Left forelimb (tissue), 1 donor: ENCODE measurements around the gene CBX2.
"Not testable (repeated sequence)": the region's sequence is repeated elsewhere in the genome, so short reads cannot be mapped to it uniquely, and the experiment has no call there.

Experiments
- DNase-seq: peaks from one replicate; pipeline ENCODE4 v3.0.0-alpha.2; 2018; ENCODE audit warnings: low spot score

The CBX2 gene

DNA sequence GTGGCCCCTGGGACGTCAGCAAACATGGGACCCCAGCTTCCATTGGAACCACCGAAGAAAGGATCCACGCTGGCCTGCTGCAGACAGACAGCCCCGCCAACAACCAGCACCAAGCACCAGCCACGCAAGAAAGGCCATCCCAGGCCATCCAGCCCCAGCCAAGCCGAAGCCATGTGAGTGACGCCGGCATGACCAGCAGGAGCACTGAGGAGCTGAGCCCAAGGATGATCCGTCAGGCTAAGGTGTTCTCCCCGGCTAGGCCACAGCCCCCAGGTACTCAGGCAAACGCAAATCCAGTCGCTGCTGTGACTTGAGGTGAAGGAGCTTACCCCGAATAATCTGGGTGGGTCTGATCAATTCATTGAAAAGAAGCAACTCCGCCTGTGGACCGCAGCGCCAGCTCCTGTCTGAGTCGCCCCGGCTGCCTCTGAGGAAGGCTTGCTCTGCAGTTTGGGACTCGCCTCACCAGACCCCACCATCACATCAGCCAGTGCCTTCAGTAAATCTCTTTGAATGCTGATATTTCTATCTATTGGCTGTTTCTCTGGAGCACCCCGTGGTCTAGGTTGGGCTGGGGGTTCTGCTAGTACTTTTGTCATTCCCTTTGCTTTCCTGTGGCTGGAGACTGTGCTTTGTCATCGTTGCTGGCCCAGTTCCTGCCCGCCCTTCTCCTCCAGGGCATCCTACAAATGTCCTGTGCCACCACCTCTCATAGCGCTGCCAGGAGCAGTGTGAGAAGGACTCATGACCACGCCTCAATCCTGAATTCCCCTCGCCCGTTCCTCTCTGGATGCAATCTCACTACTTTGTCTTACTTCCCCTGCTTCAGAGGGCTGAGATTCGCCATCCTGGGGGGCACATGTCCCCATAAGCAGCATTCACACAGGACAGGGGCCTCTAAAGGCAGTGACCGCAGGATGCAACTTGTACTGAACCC lies 8.1 kb upstream of the CBX2 start:
- no peak for DNase-seq

GRCh38 chr17:79771276-79771675 lies 6.7 kb upstream of the CBX2 start:
- no peak for DNase-seq

DNA sequence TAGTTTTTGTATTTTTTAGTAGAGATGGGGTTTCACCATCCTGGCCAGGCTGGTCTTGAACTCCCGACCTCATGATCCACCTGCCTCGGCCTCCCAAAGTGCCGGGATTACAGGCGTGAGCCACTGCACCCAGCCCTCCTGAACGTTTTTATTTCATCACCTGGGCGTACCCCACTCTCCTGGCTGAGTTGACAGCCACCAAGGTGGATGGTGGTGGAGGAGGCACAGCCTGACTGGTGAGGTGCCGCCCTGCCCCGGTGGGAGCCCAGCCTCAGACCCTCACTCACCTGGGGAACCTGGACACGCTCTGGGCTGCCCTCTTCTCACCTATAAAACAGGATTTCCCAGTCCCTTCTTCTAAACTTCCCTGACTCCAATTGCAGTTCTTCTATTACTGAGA lies 5.2 kb upstream of the CBX2 start:
- not testable (repeated sequence) for DNase-seq

DNA sequence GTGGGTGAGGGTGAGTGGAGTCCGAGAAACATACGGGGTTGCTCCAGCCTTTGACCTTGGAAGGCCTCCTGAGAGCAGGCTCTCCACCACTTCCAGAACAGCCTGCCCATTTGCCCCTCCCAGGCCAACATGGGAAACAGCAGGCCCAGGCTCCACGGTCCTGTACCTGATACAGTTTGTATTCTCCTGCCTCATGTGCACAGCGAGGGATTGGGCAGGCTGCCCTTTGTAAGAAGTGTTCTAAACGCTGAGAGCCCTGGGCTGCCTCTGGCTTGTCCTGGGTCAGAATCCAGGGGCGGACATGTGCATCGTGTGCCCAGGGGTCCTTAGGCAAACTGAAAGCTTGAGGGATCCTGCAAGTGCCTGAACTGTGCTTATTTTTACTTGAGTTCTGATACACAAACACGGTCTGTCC lies 3.4 kb upstream of the CBX2 start:
- DNase-seq = no peak

DNA sequence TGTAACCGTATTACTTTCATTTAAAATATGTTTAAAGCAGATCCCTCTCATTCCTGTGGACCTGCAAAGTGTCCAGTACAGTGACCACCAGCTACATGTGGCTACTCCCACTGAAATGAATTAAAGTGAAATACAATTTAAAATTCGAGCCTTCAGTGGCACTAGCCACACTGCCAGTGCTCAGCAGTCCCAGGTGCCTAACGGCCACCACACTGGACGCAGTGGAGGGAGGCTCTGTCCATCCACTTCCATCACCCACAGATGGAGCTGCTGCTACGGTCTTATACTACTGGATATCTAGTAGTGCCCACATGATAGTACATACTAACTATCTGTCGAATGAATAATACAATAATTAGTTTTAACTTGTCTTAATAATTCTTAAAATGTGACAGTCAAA lies 2.3 kb upstream of the CBX2 start:
- no peak for DNase-seq

- no peak for DNase-seq
These were observed 1.4 kb upstream of the CBX2 start for GRCh38 chr17:79776376-79777119.

GRCh38 chr17:79777120-79777893 lies 641 bp upstream of the CBX2 start:
- peak; percentile 87 for DNase-seq

DNA sequence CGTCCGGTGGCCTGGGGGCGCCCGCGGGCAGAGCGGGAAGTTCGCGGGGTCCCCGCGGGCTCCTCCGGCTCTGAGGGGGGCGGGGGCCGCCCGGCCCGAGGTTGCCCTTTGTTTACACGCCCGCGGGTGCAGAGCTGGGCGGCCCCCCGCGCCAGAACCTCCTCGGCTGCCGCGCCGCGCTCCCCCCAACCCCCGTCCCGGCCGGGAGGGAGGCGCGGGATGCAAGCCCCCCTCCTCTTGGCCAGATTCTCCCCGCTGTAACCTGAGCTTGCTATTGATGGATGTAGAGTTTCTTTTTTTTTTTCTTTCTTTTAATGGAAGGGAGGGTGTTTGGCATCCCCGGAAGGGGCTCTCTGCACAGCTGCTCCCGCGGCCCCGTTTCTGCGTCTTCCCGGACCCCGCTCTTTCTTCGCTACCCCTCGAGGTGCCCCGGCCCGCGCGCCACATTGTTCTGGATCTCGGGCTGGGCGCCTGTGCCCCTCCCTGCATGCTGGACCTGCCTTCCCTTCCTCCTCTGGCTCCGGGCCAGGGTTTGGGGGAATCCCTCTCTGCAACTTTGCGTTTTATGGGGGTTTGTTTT lies 646 bp downstream of the CBX2 start:
- DNase-seq = no peak

DNA sequence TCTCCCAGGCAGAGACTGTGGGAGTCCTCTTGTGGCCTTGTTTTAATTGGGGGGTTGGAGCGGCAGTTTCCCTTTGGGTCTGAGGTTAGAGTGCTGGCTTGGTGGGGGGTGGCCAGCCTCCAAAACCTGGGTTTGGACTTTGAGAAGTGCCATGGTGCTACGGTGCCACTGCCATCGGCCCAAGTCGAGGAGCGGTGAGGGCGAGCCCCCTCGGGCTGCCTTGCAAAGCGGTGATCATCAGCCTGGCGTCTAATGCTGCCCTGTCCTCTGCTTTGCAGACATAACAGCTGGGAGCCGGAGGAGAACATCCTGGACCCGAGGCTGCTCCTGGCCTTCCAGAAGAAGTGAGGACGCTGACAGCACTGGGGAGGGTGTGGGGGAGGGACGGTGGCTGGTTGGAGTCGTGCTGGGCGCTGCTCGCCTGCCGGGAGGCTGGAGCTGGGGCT lies 1.2 kb downstream of the CBX2 start:
- DNase-seq = peak; percentile 64

GRCh38 chr17:79779661-79780365 lies 1.9 kb downstream of the CBX2 start:
- DNase-seq = no peak

DNA sequence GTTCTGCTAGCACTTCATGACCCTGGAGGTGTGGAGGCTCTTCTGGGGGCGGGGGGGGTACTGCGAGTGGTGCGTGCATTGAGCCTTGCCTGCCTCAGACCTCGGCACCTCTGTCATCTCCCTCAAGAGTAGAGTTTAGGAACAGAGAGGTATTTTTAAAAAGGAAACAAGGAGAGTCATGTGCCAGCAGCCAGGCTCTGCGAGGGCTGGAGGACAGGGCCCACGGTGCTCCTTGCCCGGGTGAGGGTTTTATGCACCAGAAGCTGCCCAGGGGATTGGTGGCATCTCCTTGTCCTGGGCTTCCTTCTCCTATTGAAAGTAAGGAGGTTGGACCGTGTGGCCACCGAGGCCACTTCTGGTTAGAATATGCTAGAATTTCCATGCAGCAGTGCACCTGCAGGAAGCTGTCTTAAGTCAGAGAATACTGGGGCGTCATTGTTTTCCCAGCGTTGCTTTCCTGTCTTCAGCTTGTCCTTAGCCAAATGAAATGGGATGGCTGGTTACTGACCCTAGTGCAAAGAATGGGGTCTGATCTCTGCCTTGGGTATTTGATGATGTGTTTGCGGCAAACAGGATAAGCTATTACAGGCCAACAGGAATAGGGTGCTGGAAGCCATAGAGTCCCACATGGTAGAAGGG lies 3.2 kb downstream of the CBX2 start:
- DNase-seq = no peak

DNA sequence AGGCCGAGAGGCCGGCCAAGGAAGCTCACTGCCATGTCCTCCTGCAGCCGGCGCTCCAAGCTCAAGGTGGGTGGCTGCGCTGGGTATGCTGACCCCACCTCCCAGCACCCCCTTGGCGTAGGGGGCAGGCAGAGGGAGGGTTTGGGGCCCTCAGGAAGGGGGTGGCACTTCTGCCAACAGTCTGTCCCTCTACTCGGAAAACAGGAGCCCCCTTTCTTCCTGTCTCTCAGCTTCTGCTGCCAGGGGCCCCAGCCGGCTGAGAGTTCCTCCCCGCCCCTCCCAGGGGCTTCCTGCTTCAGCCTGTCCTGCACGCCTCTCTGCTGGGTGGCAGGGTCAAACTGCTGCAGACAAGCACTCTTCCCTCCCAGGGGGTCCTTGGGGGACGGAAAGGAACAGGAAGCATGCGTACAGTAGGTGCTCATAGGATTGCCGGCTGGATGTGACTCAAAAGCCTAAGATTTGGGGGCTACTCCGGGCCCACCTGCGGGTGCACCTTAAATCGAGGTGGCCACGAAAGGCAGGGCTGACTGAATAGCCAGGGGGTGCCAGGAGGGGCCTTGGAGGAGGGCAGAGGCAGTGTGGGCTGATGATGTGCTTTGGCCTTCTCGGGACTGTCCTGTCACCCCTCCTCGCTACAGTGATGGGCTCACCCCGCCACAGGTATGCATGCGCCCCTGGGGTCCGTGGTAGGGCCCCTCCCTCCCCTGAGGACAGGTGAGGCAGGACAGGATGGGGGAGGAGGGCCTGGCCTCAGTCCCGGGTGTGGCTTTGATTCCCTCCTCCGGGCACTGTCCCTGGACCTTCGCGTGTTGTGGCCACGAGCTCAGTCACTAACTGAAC lies 4.0 kb downstream of the CBX2 start:
- no peak for DNase-seq

DNA sequence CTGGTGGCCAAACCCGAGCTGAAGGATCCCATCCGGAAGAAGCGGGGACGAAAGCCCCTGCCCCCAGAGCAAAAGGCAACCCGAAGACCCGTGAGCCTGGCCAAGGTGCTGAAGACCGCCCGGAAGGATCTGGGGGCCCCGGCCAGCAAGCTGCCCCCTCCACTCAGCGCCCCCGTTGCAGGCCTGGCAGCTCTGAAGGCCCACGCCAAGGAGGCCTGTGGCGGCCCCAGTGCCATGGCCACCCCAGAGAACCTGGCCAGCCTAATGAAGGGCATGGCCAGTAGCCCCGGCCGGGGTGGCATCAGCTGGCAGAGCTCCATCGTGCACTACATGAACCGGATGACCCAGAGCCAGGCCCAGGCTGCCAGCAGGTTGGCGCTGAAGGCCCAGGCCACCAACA lies 5.9 kb downstream of the CBX2 start:
- no peak for DNase-seq

- no peak for DNase-seq
These were observed 6.5 kb downstream of the CBX2 start for GRCh38 chr17:79784353-79785016.

GRCh38 chr17:79785017-79785899 lies 7.3 kb downstream of the CBX2 start:
- no peak for DNase-seq

- DNase-seq = no peak
These were observed 8.2 kb downstream of the CBX2 start for GRCh38 chr17:79785900-79786810.

- DNase-seq = no peak
These were observed 9.1 kb downstream of the CBX2 start for GRCh38 chr17:79786930-79787643.
